GM18511 (cell line): ENCODE data around the gene LPP.

Source experiments
- ATAC-seq: cut with Tn5 transposase; IDR thresholded peaks from one replicate; pipeline ENCODE4 v1.9.1; 2021; ENCODE audit warnings: mild to moderate bottlenecking, moderate library complexity; ENCODE audit not compliant: unreplicated experiment

LPP gene

DNA sequence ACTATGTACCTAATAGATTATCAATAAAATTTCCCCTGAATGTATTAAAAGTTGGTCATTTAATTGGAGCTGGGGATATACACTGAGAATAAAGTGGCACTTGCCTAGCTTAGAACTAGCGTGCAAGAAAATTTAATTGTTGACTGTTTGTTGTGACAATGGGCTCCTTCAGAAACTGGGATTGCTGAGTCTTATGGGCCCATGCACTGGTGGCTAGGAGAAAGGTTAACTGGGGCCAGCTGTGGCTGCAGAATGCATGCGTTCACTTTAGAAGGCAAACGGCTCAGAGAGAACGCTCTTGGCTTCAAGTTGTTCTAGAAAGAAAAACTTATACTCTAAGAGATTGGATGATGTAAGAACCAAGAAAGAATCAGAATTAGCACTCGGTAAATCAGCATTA, 18.7 kb upstream of the LPP start:
- no peak for ATAC-seq

DNA sequence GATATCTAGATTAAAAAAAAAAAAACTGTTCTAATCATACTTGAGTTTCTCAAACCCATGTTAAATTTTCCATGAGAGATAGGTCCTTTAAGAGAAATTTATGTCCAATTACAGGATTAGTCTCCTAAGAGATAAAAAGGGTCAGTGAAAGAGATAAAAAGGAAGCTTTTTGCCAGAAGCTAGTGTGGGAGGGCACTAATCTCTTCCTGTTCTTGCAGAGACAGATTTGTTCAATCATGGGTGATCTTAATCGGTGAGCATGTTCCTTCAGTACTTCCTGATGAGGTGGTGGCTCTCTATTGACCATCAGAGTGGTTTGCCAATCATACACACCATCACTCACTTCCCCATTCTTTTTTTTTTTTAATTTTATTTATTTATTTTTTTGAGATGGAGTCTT, 16.9 kb upstream of the LPP start:
- no peak for ATAC-seq

DNA sequence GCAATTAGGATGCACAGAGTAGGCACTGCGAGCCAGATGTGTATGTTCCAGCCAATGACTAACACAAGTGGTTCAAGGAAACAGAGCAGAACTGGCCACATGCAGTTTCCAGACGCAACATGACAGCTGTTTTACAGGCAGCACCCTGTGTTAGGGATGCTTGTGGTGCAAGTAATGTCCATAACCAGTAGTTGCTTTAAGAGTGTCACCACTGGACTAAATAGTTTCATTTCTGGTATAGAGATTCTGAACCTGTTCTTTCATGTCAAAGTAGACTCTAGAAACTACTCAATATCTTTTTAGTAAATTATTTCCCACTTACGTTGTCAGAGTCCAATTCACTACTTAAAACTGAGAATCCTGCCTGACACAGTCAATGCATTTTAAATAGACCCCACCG, 14.5 kb upstream of the LPP start:
- ATAC-seq = no peak

DNA sequence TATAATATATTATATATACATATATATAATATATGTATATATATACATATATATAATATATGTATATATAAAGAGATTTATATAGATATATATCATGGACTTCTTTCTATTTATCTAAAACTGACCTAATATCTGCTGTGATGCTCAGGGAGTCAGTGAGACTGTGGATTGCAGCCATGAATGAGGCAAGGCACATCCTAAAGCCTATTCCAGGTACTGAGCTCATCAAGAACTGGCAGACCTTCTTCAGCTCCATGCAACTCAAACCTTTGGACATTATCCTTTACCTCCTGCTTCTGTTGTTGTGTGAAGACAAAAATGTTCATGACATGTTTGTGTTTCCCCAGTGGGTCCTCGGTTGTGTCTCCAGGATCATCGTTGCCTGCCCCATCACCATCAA, 7.7 kb upstream of the LPP start:
- ATAC-seq = no peak

DNA sequence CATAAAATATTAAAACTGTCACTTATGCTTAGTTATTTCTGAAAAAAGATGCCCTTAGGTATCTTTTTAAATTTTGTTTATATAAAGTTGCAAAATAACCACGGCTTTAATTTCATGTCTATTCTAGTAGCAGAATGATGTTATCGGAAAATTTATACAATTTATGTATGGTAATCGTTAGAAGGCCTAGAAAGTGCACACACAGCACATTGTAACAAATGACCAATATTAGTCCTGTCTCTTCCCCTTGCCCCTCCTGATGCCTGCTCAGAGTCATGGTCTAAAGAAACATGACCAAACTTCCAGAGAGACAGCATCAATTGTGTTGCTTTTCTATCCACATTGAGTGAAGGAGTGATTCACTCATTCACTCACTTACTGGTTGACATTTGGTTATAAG, 6.2 kb upstream of the LPP start:
- ATAC-seq = no peak

DNA sequence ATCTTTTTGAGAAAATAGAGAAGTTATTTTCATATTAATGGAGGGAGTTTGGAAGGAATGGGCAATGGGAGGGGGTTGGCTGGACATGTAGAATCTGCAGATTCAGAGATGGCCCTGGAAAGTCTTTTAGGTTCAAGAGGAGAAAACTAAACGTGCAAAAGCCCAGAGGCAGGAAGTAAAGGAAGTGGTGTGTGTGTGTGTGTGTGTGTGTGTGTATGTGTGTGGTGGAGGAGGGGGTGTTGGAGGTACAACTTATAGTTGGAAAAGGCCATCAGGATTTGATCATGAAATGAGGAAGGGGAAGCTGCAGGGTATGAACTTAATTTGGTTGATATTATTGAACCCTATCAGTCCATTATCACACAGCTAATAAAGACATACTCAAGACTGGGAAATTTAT, 5.6 kb upstream of the LPP start:
- no peak for ATAC-seq

DNA sequence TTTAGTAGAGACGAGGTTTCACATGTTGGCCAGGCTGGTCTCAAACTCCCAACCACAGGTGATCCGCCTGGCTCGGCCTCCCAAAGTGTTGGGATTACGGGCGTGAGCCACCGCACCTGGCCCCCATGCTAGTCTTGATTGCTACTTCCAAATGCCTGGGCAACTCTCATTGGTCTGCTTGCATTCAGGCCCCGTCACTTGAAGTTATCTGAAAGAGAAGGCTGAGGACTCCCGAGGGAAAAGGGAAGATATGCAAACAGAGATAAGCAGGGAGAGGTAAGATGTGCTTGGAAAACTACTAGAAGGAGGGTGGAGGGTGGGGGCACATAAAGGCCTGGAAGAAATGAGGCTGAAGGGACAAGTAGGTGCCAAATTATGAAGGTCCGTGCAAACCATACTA, 4.4 kb upstream of the LPP start:
- ATAC-seq = no peak

DNA sequence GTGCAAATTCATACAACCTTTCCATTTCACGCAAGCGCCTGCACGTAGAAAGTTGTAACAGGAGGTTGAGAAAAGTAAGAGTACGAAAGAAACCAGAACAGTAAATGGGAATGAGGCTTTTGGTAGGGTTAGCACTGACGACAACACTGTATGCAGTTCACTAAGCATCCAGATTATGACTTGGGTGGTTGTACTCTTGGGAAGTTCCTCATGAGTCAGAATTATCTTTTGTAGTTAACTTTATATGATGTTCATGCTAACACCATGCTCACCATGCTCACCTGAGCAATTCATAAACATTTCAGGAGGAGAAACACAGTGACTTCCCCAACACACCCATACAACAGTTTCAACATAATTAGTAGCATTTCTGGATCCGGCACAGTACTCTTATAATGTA, 3.0 kb upstream of the LPP start:
- ATAC-seq = no peak

DNA sequence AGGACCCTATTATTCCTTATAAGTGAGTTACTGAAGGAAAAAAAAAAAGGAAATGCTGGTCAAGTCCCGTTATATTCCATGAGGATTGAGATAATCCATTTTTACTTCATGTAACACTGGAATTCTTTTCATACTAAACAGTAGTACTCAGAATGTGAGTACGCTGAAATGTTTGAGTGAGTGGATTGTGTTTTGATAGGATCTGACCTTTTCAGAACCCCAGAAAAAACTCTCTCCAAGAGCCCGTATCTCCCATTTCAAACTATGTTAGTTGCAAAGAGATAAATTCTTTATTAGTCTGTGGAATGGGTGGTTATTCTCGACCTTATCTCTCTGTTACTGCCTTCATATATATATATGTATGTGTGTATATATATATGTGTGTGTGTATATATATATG, 2.5 kb upstream of the LPP start:
- no peak for ATAC-seq

DNA sequence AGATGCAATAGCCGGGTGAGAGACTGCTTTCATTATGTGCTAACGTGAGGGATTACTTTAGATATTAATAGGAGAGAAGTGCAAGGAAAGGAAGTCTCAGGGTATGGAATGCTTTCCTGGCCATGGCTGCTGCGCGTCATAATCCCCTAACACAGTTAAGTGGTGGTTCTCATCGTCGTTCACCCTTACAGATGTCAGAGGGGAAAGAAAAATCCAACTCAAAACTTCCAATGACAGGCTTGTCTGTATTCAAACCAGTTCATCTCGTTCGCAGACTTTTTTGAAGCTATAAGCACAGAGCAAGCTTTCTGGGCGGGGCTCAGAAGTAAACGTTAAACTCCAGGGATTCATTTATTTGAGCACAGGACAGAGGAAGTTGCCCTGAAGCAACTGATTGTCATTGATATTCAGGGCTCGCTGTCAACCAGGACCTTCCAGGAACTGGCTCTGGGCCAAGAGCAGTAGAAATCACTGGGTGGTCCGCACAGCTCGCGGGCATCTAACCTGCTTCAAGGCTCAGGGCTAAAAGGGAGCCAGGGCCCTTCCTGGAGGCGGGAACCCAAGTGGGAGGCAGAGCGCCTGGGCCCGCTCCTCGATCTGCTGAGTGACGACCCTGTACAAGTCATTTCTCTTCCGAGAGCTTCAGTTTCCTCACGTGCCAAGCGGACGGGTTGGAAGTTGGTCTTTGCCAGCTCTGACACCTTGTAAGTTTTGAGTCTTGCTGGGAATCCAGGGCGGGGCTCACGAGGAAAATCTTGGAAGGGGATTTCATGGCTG, 1.1 kb upstream of the LPP start:
- no peak for ATAC-seq

DNA sequence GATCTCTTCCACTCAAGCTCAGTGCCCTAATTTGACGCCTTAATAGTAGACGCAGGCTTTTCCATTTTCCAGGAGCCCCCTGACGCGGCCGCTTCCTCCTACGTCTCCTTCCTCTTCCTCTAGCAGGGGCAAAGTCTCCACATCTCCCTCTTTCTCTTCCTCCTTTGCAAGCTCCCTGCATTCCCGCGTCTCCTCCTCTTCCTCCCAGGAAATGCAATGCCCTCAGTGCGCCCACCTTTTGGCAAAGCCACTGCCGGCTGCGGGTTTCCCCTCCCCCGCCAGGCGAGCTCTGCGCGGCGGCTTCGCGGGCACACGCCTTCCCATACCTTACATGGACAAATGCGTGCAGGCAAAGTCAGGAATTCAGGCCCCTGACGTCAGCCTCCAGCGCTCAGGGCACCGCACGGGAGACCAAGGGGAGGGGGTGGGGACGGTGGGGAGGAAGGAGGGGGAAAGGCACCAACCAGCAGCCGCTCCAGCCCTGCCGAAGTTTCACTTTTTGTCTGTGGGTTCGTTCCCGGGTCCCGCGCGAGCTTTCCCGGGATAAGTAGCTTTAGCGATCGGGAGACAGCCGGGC, 432 bp upstream of the LPP start:
- peak; percentile 29 for ATAC-seq

DNA sequence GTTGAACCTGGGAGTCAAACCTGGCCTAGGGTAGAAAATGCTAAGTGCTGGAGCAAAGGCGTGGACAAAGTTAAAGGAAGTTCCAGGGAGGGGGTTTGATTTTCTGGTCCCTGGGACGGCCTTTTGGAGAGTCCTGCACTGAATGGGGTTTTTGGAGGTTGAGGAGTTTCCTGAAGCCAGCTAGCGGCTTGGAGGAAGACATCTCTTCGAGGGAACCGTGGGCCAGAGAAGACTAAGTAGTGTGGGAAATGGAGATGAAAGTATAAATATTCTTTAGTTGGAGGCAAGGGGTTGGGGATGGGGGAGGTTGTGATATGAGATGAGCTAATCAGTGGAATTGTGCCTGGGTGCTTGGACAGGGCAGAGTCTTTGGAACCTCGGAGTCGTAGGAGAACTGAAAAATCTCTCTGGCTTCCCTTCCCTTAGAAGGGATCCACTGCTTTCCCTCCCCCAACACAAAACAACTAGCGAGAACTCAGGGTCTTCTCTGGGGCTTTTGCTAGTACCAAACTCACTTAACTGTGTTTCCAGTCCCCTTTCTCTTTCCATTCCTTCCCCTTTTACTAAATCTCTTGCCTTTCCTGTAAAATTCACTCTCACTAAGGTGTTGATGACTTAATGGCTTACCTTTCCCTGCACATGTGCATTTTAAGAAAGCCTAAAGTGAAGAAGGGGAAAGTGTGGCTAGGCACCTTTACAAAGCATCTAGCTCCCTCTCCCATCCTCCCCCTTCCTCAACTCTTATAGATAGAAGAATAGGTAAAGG, 1.0 kb downstream of the LPP start:
- no peak for ATAC-seq

DNA sequence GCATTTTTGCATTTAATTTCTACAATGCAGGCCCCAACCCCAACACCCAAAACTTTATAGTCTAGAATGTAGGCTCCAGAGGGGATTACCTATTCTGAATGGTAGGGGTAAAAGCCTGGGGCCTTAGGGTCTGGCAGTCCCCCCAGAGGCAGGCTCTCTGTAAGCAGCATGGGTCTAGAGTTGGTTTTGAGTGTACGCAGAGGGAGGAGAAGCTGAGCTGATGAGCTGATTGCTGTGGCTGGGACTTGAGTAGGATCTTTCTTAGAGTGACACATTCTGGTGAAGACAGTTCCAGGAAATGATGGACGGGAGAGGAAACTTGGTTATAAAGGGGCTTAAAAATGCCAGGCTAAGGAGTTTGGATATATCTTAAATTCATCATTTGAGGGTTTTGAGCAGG, 2.1 kb downstream of the LPP start:
- ATAC-seq = no peak

DNA sequence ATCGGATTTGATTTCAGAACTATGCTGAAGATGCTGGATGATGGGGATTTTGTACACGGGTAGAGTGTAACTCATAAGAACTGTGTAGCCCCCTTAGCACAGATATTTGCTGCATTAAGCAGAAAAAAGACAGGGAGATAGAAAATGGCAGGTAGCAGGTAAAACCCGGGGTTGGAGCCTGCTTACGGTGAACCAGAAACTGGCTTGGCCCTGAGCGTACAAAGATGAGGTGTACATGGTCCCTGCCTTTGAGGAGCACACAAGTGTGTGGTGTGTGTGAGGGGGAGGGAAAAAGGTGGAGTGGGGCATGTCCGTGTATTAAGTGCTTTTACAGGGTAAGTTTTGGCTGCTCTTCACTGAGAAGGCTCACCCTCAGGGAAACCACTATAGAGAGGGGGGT, 3.5 kb downstream of the LPP start:
- no peak for ATAC-seq

DNA sequence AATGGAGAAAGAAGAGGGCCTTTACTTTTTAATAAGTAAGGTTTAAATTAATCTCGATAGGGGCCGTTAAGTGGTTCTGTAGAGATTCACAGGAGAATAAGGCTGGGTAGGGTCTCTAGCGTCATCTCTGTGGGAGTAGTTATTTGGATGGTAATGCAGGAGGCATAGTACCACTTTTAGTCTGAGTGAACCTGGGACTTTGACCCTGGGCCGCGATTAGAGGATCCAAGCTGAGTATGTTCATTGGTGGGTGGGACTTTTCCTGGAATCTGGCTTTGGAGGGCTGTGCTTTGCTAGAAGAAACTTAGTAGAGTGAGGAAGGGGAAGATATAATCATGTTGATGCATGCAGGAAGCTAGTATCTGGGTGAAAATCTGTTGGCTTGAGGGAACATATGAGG, 4.0 kb downstream of the LPP start:
- no peak for ATAC-seq

DNA sequence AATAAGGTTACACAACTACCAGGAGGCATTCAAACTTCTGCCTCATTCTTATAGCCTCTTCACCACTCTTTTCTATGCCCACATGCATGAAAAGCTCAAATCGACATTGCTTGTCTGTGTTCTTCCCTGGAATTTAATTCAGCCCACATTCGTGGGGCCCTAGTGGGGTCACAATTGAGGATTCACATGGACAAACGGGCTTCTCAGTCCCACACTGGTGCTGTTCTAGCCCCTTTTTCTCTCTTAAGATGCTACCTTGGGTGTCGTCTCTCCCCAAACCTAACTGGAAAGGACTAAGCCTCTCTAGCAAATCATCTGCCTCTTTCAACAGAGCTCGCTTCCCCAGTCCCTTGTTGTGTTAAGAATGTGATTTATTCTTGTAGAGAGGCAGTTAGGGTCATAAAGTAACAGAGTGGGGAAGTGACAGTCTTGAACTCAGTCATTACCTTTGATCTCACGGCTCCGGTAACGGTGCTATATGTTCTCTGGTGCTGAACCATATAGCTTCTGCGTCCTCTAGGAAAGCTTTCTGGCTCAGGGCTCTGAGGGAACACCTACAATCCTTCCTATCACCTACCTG, 4.9 kb downstream of the LPP start:
- no peak for ATAC-seq

DNA sequence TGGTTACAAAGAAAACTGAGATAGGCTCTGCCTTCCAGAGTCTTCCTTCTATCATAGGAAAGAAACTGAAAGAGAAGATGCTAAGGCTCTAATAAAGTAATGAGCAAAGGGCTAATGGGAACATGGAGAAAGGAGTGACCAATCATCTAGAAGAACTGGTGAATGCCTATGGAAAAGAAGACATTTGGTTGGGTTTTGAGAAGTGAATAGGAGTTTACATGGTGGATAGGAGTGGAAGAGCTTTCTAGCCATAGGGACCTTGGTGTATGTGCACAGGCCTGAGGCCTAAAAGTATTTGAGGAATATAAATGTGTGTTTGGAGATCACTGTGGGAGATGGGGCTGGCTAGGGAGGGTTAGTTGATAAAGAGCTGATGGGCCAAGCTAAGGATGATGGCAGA, 6.8 kb downstream of the LPP start:
- no peak for ATAC-seq

DNA sequence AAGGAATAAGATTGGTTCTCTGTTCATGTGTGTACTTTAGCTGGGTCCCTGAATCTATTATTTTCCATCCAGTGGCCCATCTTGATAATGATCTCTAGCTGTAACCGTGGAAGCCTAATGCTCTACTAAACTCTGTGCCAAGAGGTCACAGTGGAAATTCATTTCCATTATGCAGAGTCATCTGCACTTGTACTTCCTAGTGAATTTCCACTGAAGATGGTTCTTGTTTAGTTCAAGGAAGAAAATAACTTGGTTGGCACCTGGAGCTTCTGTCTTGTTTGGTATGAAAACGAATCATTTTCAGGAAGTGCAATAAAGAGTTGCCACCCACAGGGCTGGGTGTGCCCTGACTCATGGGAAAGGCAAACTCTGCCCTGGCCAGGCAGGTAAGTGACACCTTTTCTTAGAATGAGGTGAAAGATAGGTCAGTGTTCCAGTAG, 10.3 kb downstream of the LPP start:
- no peak for ATAC-seq

DNA sequence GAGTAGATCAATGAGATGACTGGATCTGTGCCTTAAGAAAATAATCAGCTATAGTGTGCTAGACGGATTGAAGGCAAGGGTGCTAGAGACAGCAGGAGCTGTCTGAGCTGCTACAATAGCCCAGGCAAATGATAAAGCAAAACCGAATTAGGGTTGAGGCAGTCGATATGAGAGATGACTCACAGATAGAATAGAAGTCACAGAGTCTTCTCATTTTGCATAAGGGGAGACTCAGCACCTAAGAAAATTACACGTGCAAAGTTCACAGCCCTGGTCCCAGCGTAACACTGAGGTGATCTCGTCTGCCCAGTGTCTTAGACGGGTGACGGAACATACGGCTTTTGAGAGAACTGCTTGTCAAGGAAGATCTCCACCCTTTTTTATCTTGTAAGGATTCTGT, 11.6 kb downstream of the LPP start:
- ATAC-seq = no peak

DNA sequence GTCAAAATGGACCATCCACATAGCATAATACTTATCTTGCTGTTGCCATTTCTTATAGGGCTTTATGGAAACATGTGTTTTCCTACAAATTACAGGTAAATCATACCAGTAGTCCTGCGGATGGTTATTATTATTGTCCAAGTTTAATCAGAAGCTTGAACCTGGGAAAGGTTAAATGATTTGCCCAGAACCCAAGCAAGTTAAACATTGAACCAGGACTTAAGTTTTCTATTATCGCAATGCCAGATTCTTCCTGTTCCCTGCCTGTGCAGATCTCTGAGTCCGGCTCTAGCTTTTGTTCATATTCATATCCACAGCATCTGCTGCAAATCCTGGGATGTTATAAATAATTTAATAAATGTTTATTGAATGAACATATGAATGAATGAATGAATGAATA, 12.5 kb downstream of the LPP start:
- no peak for ATAC-seq

DNA sequence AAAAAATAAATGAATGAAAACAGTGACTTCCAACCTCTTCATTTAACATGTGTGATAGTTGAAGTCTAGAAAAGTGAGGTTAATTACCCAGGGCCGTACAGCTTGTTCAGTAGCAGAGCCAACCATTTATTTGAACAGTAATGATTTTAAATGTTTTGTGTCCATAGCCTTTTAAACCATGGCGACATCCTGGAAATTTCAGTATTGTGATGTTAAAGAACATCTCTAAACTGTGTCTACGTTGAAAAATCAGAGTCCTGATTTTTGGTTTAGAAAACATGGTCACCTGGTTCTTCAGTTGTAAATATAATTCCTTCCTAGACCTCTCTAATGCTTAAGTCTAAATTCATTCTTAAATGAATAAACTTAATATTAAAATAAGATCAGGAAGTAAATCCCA, 14.2 kb downstream of the LPP start:
- no peak for ATAC-seq

DNA sequence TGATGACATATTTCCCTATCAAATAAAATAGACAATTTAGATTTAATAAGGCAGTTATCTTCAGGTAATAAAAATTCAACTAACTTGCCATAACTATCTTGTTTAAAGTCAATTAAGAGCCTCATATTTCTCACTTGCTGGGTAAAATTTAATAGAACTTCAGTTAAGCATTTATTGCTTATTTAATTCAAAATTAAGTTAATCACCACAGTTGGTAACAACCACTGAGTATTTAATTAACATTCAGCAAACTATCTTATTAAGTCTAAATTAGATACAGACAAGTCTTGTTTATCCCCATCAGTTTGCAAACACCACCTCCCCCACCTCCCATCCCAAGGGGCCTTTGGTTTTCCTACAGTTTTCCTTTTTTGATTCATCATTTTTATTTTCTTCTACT, 14.7 kb downstream of the LPP start:
- no peak for ATAC-seq
